Measurements from ENCODE around the gene CFAP210. TPM values are rescaled to one million over a fixed set of nuclear protein-coding genes. Genes with fewer than 3 reads are reported as not detected.

The CFAP210 gene
- total RNA-seq, result not detected in 2 replicates

GRCh38 chr2:169694113-169694893 is at the start of gene CFAP210, which contains the start of gene PHOSPHO2:
Gene CFAP210, minus strand, starts transcription at chr2:169694405. Its CDS starts 78 bp downstream, at chr2:169694327.
Gene PHOSPHO2, plus strand, starts transcription at chr2:169694469. Its CDS starts 6,503 bp downstream, at chr2:169700972.

Other genes with a start within 250 kb of the CFAP210 start
- 2.2 and 3.9 TPM in 2 replicates for gene BBS5, start 214.9 kb downstream of the CFAP210 start, total RNA-seq
- gene KLHL41, start 184.7 kb downstream of the CFAP210 start, total RNA-seq, result 0.09 and 0.19 TPM in 2 replicates
- gene FASTKD1, start 120.5 kb downstream of the CFAP210 start, total RNA-seq, result 19.3 and 23.1 TPM in 2 replicates
- gene PPIG, start 110.1 kb downstream of the CFAP210 start, total RNA-seq, result 20.9 and 22.8 TPM in 2 replicates
- gene PHOSPHO2, start 64 bp upstream of the CFAP210 start, total RNA-seq, result 1.4 and 2.3 TPM in 2 replicates
- gene KLHL23, start 39.4 kb upstream of the CFAP210 start, total RNA-seq, result 10.4 and 12.1 TPM in 2 replicates
- gene SSB, start 104.5 kb upstream of the CFAP210 start, total RNA-seq, result 100 and 112 TPM in 2 replicates
- gene METTL5, start 130.5 kb upstream of the CFAP210 start, total RNA-seq, result 52.1 and 54.0 TPM in 2 replicates
- gene UBR3, start 133.0 kb upstream of the CFAP210 start, total RNA-seq, result 25.6 and 34.9 TPM in 2 replicates